Ammon's horn (tissue), 1 donor: Measurements from ENCODE around the gene RPL10A.
A peak's percentile ranks its signal among the peaks of the same experiment; 100 is the strongest.

Source experiments
- DNase-seq: peaks from one replicate; pipeline ENCODE4 v3.0.0-alpha.2; 2016; ENCODE audit warnings: low spot score

The RPL10A gene

DNA sequence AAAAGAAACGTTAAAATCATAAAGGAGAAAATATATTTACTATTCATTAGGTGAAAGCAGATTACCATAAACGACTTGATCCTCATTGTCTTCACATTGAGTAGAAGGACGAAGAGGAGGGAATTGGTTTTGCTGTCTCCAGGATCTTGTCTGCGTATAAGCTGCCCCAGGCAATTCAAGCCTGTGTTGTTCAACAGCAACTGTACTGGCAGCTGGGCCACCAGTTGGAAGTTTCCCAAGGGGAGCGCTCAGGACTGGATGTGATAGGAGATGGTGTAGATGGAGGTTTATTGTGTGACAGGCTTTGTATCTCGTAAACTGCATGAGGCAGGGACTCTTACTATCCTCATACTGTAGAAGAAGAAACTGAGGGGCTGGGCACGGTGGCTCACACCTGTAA is 20.0 kb upstream of the RPL10A start:
- DNase-seq = no peak

DNA sequence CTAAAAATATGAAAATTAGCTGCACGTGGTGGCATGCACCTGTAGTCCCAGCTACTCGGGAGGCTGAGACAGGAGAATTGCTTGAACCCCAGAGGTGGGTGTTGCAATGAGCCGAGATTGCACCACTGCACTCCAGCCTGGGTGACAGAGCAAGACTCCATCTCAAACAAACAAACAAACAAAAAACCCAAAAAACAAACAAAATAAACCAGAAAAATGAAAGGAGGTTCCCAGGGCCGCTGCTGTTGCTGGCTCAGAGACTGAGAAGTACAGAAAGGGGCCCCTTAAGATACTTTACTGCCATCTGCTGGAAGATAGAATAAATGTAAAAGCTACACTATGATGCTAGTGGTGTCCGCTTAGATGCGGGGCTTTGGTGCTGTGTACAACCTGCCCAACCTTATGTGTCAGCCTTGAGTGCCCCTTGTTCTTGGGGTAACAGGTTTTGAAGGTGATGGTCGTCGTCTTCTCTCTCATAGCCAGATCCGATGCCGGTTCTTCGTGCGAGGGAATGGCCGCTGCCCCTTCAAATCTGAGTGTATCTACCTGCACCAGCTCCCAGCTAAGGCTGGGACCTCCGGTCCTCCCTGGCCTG is 18.8 kb upstream of the RPL10A start:
- peak; percentile 80 for DNase-seq

DNA sequence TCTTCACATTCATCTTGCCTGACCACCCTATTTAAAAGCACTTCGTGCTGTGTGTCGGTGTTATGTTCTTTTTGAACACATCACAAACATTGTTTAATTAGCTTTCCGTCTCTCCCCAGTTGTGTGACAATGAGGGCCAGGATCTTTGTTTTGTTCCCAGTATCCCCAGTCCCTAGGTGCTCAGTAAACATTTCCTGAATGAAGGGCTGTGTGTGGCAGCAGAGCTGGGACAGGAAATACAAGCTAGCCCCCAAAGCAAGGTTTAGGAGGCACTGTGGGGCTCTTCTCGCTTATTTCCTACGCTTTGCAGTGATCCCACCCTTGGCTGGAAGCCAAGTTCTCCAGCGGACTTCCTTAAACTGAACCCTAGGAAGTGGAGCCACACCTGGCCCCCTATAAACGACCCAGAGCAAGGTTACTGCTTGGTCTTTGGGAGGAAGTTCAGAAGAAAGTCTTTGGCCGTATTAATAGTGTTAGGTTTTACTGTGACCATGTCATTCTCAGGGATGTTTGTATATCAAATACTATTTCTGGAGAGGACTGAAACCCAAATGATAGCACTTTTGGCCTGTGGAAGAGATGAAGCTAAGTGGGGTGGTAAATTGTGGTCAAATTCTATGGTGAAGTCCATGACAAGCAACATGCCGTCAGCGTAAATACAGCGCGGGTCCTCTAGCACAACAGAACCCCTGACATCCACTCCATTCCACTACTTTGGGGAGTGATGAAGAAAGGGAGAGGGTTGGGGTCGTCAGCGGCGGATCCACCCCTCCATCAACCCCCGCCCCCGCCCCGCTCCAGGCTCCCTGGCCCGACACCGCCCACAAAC is 16.6 kb upstream of the RPL10A start:
- no peak for DNase-seq

DNA sequence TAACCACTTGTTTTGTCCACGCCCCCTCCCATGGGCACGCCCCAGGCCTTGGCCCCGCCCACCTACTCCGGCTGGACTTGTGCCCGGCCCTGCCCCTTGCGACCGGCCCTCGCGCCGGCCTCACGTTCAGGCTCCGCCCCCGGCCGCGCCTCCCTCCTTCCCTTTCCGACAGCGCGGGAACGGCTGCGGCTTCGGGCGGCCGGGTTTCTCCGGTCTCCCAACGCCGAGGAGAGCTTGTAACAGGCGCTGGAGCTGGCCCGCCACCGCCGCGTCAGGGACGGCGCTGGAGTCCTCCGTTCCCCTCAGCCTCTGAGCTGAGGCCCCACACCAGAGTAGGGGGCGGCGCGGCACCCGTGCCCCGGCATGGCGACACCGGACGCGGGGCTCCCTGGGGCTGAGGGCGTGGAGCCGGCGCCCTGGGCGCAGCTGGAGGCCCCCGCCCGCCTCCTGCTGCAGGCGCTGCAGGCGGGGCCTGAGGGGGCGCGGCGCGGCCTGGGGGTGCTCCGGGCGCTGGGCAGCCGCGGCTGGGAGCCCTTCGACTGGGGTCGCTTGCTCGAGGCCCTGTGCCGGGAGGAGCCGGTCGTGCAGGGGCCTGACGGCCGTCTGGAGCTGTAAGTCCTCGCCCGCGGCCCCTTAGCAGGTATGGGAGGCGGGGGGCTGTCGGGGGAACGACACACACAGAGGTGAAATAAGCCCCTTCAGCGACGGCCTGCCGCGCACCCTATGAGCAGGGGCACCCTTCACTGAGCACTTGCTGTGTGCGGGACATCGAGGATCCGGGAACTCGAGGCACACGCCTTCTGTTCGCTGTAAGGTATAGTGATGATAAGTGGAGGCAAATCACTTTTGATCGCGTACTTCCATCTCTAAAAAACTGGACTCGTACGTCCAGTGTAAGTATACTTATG is 15.8 kb upstream of the RPL10A start, which contains the start of gene FANCE:
FANCE (plus strand) TSS at position 156 of the 908 bp plus-strand sequence; CDS start at position 364, 208 bp downstream.
- peak; percentile 95 for DNase-seq

DNA sequence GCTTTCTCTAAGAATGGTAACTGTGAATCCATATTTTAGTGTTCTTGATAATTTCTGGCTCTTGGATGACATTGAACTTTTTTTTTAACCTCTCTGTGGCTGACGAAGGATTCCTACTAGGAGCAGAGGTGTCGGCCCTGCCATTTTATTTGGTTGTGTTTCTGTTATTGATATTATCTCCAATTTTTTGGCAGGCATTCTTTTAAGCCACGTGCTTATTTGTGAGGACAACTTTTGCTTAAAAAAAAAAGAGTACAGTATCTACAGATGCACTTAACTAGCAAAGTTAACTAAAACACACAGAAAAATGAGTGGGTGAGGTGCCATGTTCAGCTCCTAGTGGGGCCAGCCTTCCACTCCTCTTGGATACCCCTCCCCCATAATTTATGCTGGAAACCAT is 15.0 kb upstream of the RPL10A start:
- no peak for DNase-seq

DNA sequence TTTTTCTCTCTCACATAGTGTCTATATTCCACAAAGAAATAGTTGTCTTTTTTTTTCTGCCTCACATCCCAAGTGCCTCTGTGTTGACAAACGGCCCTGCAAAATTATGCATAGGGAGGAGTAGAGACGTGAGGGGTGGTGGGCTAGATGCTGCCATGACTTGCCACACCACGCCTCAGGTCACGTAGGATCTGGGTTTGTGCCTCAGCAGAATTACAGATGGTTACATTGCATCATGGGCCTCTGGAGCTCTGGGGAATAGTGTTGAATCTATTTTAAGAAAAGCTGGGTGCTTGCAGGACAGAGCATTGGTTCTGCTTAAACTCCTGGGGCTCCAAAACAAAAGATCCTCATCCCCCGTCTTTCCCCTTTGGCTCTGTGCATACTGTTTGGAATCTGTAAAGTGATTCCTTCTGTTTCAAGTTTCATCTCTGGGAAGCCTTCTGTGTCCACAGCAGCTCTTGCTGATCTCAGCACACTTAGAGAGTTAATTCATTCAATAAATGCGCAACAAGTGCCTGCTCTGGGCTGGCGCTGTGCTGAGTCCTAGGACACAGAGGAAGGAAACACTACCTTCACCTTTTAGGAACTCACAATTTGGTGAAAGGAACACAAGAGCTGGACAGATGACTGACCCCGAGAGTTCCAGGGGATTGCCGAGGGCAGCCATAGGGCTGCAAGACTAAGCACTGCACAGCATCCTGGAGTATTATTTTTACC is 13.7 kb upstream of the RPL10A start:
- no peak for DNase-seq

DNA sequence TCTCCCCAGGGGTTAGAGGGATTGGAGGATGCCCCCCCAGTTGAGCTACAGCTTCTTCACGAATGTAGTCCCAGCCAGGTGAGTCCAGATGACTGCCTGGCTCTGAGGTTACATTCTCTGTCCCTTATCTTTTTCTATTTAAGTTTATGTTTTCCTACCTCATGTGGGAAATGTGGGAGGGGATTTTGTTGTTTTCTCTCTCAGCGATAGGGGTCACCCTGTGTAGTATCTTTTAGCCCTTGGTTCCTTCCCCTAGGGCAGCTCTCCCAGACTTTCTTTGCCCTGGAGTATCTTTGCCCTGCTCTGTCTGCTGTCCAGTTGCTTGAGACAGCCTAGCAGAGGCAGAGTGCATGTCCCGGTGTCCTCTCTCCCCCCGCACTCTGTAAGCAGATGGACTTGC is 10.3 kb upstream of the RPL10A start:
- no peak for DNase-seq

DNA sequence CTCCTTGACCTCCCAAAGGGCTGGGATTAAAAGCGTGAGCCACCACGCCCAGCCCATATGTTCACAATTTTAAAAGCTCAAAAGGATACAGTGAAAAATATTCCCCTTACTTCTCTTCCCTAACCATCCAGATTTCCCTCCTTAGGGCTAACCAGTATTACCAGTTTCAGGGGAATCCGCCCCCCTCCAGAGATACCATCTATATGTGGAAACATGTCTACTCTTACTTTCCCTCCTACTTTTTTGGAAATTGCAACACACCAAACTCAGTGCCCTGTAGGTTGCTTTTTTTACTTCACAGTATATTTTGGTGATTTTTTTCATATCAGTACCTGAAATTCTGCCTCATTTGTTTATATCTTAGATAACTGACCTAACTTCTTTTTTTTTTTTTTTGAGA is 6.9 kb upstream of the RPL10A start:
- DNase-seq = no peak

DNA sequence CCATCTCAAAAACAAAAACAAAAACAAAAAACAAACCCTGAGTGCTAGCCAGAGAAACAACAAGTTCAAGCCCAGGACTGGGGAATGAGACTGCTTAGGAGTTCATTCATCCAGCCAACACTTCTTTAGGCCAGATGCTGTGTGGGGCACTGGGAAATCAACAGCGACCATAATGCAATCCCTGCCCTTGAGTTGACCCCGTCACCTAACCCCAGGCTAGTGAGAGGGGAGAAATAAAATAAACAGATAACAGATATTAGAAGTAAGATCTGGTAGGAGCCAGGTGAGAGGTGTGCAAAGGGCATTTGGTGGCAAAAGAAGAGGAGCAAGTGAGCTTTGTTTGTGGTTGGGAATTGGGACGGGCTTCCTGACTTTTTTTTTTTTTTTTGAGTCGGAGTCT is 4.9 kb upstream of the RPL10A start:
- no peak for DNase-seq

DNA sequence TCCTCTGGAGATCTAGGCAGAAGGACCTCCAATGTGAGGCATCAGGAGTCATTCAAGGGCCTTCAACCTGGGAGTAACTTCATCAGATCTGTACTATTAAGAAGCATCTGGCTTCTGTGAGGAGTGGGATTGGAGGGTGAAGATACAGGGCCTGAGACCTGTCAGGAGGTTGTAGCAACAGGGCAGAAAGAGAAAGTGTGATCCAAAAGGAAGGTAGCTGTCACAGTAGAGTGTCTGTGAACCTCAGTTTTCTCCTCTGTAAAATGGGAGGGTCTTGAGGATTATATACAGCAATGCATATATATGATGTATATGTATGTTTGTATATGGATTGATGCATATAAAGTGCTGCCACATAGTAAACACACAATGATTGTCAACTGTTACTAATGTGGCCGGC is 2.6 kb upstream of the RPL10A start:
- DNase-seq = no peak

DNA sequence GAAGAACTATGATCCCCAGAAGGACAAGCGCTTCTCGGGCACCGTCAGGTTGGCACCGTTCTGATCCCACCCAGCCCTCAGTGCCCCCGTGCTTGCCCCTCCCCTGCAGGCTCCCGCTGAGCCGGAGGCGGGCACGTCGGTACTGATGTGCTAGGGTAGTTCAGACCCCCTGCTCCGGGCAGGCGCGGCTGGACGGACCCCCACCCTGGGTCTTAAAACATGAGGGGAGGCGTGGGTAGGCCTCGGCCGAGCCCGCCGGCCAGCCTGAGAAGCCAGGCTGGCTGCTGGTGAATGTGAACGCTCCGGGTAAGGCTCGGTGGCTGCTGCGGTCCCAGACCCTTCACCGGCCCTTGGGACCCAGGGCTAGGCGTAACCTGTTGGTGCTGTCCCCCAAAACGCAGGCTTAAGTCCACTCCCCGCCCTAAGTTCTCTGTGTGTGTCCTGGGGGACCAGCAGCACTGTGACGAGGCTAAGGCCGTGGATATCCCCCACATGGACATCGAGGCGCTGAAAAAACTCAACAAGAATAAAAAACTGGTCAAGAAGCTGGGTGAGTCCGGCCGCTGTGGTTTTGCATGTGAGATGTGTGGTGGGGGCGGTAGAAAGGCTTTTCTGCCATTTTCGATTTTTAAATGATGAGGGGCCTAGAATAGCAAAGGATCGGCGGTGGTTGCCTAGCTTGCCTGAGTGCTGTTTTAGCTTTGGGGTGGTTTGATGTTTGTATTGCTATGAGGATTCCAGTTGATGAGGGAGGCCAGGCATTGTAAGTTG is 964 bp downstream of the RPL10A start:
- DNase-seq = no peak

DNA sequence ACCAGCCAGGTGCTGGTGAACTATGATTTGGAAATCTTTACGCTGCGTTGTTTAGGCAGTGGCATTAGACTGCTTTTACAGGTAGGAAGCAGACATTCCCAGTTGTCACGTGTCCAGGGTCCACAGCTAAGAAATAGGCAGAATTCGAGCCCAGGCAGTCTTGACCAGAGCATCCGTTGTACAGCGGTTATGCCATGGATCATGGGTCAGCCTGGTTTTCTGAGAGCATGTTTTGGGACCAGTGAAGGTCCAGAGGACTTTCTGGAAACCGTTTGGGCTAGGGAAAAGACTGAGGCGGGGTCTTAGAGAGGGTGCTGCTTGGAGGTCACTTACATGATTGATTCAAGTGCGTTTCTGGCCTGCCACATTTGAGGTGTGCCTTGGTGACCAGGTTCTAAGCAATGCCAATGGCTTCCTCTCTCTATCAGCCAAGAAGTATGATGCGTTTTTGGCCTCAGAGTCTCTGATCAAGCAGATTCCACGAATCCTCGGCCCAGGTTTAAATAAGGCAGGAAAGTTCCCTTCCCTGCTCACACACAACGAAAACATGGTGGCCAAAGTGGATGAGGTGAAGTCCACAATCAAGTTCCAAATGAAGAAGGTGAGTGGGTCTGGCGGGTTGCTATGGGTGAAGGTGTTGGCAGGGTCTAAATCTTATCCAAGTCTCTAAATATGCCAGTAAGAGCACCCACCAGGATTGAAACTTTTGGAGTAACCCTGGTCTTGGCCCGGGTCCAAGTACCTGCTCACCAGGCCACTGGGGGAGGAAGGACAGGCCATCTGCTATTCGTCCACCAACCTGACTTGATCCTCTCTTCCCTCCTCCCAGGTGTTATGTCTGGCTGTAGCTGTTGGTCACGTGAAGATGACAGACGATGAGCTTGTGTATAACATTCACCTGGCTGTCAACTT is 1.8 kb downstream of the RPL10A start:
- no peak for DNase-seq

DNA sequence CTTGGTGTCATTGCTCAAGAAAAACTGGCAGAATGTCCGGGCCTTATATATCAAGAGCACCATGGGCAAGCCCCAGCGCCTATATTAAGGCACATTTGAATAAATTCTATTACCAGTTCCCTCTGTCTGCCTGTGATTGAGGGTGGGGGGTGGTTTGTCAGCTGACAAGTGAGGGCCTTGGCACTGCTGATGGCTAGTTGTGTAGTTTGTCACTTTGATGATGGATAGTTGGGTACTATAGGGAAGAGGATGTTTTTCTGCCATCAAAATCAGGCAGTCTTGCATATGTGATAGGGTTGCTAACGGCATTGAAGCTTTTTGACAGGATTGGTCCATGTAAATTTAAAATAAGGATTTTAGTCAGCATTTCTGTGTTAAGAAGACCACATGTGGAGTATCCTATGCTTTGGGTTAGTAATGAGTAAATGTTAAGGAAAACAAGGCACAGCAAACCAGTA is 2.5 kb downstream of the RPL10A start:
- DNase-seq = no peak

DNA sequence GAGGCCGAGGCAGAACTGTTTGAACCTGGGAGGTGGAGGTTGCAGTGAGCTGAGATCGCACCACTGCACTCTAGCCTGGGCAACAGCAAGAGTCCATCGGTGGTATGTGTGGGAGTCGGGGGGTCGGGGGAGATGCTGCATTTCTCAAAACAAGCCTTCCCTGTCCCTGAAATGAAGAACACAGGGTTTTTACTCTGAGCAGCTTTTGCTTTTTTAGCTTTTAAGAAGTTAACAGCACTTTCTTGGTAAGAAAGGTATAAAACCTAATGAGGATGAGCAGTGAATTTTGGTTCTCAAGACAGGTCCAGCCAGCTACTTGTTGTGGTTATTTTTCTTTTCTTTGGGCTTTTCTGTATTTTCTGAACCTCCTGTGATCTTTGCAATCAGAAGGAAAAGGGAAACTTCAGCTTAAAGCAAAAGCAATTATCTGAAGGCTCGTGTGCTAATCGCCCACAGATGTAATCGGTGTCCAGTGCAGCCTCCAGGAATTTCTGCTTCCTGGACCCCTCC is 3.7 kb downstream of the RPL10A start:
- DNase-seq = no peak

DNA sequence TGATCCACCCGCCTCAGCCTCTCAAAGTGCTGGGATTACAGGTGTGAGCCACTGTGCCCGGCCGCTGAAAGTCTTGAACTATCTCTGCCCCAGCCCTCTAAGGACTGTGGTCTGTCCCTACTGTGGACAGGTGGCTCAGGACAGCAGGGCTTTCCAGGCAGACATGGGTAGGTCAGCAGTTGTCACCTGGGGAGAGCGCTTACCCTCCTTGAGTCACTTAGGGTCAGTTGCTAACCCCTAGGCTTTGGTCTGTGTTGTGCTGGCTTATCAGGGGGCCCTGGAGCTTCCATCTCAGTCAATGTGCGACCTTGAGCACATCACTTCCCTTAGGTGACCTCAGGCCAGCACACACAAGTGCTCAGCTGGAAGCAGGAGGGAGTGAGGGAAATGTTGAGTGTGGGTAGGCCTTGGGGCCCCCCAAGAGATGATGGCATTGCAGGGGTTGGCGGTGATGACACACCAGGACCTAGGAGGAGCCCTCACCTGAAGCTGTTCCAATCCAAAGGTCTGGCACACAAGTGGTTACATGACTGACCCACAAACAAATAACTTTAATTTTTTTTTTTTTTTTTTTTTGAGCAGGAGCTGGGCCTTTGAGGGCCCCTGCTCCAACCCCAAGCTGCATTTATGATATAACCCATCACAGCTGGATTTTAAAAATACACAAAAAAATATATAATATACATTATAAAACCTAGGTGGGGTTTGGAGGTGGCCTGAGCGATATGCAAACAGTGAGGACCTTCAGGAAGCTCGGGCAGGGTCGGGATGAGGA is 5.1 kb downstream of the RPL10A start:
- DNase-seq = no peak

DNA sequence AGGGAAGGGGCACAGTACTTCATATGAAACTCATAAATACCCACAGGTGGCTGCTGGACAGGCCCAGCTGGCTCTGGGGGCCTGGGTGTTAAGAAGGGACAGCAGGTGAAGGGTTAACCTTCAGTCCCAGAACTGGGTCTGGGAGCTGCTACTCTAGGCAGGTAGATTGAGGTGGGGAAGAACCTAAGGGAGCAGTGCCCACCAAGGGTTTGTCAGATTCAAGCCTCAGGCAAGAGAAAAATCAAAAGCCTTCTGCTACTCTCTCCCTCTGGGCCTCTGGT is 5.6 kb downstream of the RPL10A start:
- DNase-seq = no peak

DNA sequence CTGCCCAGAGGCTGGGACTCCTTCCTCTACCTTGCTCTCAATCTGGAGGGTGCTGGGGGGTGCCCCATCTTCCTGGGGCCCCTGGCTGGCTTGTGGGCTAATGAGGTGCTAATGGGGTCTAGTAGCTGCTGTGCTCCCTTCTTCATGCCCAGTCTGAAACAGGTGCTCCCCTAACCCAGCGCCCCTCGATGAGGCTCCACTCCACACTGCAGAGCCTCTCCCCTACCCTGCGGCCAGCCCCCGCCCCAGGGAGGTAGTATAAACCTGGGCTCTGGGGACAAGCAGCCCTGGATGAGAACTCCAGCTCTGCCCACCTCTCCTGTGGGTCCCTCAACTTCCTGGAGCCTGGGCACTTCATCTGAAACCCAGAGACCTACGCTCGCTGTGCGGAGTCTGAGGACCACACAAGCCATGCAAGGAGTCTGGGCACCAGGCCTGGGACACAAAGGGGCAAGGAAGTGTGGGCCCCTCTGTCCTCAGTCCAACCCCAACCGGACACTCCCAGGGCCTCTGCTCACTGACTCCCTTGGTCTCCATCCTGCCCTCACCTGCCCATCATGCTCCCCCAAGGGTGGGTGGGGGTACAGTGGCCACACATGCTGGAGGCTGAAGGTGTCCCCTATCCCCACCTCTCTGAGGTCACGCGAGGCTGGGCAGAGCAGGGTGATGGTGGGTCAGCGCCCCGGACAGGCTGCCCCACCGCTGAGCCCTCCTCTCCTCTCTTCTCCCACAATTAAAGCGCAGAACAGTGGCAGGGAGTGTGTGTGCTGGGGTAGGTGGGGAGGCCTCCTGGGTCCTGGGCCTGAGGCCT is 6.1 kb downstream of the RPL10A start:
- DNase-seq = no peak

DNA sequence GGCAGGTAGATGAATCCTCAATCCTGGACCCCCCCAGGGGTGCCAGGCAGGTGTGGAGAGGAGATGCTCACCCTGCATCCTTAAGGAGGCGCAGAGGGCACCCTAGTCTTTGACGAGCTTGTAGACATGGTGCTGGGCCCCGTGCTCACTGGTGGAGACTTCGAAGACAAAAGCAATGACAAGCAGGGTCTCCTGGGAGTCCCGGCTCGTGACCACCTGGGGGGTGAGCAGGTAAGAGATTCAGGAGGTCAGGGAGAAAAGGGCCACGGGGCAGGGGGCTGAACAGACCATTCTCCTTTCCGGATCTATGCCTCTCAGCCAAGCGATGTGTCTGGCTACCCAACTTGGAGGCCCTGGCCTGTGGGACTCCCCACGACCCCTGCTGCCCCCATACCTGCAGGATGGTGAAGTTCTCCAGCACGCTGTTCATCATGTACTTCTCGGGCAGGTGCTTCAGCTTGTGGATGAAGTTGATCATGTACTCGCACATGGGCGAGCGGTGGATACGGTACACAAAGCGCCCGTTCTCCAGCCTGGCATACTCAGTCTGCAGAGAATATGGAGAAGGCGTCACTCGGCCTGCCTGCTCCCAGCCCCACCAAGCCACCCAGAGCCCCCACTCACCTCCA is 6.9 kb downstream of the RPL10A start:
- no peak for DNase-seq
